GM12878 (cell line): ENCODE data around the gene ZNF41. TPM values are rescaled to one million over a fixed set of nuclear protein-coding genes. Genes with fewer than 3 reads are reported as not detected.

ENCODE experiments used
- ATAC-seq: fragments of 200-7000 bp; cut with Tn5 transposase; 3 replicates; pipeline ENCODE4 v1.9.1; 2020; ENCODE audit warnings: mild to moderate bottlenecking, moderate library complexity
- BruUV-seq: library from RNA; stranded (reverse); fragments of 400-500 nt; replicated peaks from 2 replicates; lab custom pipeline; 2021; lab: Mats Ljungman, UMichigan
- CTCF ChIA-PET: fragments of 300-600 bp; sonication (Branson Sonifier 250); formaldehyde crosslinking; extraction: SDS; loops from one replicate; lab custom pipeline; 2021; ENCODE audit warnings: inconsistent platforms; lab: Yijun Ruan, JAX
- POLR2A ChIA-PET: fragments of 350-600 bp; formaldehyde crosslinking; extraction: SDS; loops from one replicate; lab custom pipeline; 2021; ENCODE audit warnings: inconsistent platforms; lab: Charles Lee
- RAD21 ChIA-PET: fragments of 300-600 bp; sonication (Branson Sonifier 250); formaldehyde crosslinking; loops from one replicate; lab custom pipeline; 2023; ENCODE audit warnings: antibody characterized with exemption; ENCODE audit not compliant: unreplicated experiment; lab: Charles Lee
- SMC1A ChIA-PET: fragments of 300-600 bp; sonication (Branson Sonifier 250); formaldehyde crosslinking; loops from one replicate; lab custom pipeline; 2023; ENCODE audit not compliant: unreplicated experiment, uncharacterized antibody; lab: Charles Lee
- DNase-seq: peaks from one replicate; pipeline ENCODE4 v3.0.0-alpha.2; 2011; ENCODE audit warnings: low read depth, low spot score
- FAIRE-seq: peaks from 3 replicates; lab custom pipeline; 2011; peaks lifted over from hg19 to GRCh38; lab: Jason Lieb, UNC
- H2AFZ ChIP-seq: 2 replicates; pipeline ENCODE4 v1.6.0; 2011; ENCODE audit warnings: low read depth, low read length, control low read depth; ENCODE audit not compliant: control insufficient read depth
- H3K27ac ChIP-seq: 2 replicates; pipeline ENCODE4 v1.5.1; 2011; ENCODE audit warnings: control low read depth; ENCODE audit not compliant: control insufficient read depth, insufficient read depth
- H3K27me3 ChIP-seq, 2 experiments: replicated peaks in 1 of 2; 2 replicates each; pipeline versions ENCODE4 v1.6.0 to v1.6.1; 2011; ENCODE audit warnings: low read length in 1 of 2; ENCODE audit not compliant: control insufficient read depth in 2 of 2, insufficient read depth in 2 of 2
- H3K36me3 ChIP-seq, 2 experiments: 2 replicates each; pipeline ENCODE4 v1.5.1; 2011; ENCODE audit warnings: low read length in 1 of 2; ENCODE audit not compliant: control insufficient read depth in 2 of 2, insufficient read depth in 2 of 2
- H3K4me1 ChIP-seq: 2 replicates; pipeline ENCODE4 v1.6.1; 2011; ENCODE audit warnings: mild to moderate bottlenecking, low read length, moderate library complexity, mixed read lengths; ENCODE audit not compliant: control insufficient read depth, insufficient read depth
- H3K4me2 ChIP-seq: 2 replicates; pipeline ENCODE4 v1.6.0; 2011; ENCODE audit warnings: control low read depth; ENCODE audit not compliant: control insufficient read depth, insufficient read depth
- H3K4me3 ChIP-seq: fragments of 200-600 bp; sonication (generic); 2 replicates; pipeline ENCODE4 v1.5.1; 2016
- H3K79me2 ChIP-seq: 2 replicates; pipeline ENCODE4 v1.6.0; 2011; ENCODE audit warnings: low read length; ENCODE audit not compliant: control insufficient read depth, insufficient read depth
- H3K9ac ChIP-seq: 2 replicates; pipeline ENCODE4 v1.8.0; 2011; ENCODE audit warnings: low read length, control low read depth, mixed read lengths; ENCODE audit not compliant: control insufficient read depth, insufficient read depth
- H3K9me3 ChIP-seq: replicated peaks from 3 replicates; pipeline ENCODE4 v1.5.1; 2011; ENCODE audit warnings: mild to moderate bottlenecking, low read length; ENCODE audit not compliant: control insufficient read depth, insufficient read depth
- H4K20me1 ChIP-seq: 2 replicates; pipeline ENCODE4 v1.6.0; 2011; ENCODE audit not compliant: control insufficient read depth, insufficient read depth
- KLF5 ChIP-seq: fragments of 450-650 bp; IDR thresholded peaks from 2 replicates; pipeline ENCODE4 v1.6.1; 2014; ENCODE audit warnings: mild to moderate bottlenecking; ENCODE audit not compliant: partially characterized antibody
- TBL1XR1 ChIP-seq: IDR thresholded peaks from 2 replicates; pipeline ENCODE4 v1.6.1; 2012; ENCODE audit warnings: low read depth, low read length, improper control_type of control experiment
- ZNF274 ChIP-seq: IDR thresholded peaks from one replicate; pipeline ENCODE4 v1.8.0; 2011; ENCODE audit not compliant: insufficient read length, insufficient read depth
- WGBS: methylation state at CpG from one replicate; pipeline ENCODE4 v1.1.6; 2016; ENCODE audit warnings: low lambda C conversion rate; ENCODE audit not compliant: insufficient replicate concordance, insufficient coverage; ENCODE audit errors: missing lambda C conversion rate; 5-methylcytosine and 5-hydroxymethylcytosine counted together
- in situ Hi-C: fragments of 300-500 bp; cut with MboI; formaldehyde crosslinking; loops from 9 replicates; pipeline ENCODE4 v1.14.3; 2018; ENCODE audit warnings: mixed read lengths
- intact Hi-C: fragments of 100-400 bp; cut with micrococcal nuclease; formaldehyde crosslinking; loops from one replicate; pipeline ENCODE4 v1.14.2; 2022; ENCODE audit not compliant: unreplicated experiment
- polyA plus RNA-seq, 11 experiments: library from polyadenylated mRNA; depleted of rRNA in 4 of 11; unstranded in 6 of 11; stranded (reverse) in 5 of 11; fragments of >200 nt; fragmentation: Nextera tagmentation in 4 of 11; fragmentation: Illumina TruSeq in 1 of 11; extraction: Ambion mirVana in 4 of 11; extraction: Trizol in 1 of 11; gene quantifications; 1 replicate in 1 of 11; 2 replicates in 10 of 11; pipeline versions ENCODE4 v1.2.1 to v1.2.3, GENCODE V29; 2011 to 2016; ENCODE audit warnings: inconsistent platforms in 2 of 11, missing spikeins in 2 of 11, low read depth in 1 of 11
- total RNA-seq, 4 experiments: library from RNA; depleted of rRNA in 3 of 4; stranded (reverse); fragments of >200 nt in 3 of 4; fragmentation: Illumina TruSeq in 1 of 4; extraction: Trizol in 1 of 4; gene quantifications; 2 replicates each; pipeline versions ENCODE4 v1.2.1 to v1.2.3, GENCODE V29; 2013 to 2021

The ZNF41 gene
- total and polyA plus RNA-seq, 10 of the 15 experiments (the other 5 are each of a cell fraction or from before 2014, with no cell fraction given): 0.95 to 10.6 (median 7.5) TPM

- in situ Hi-C loops (no loop called here), intact Hi-C loops (no loop called here)
- Histone ChIP-seq H3K27ac (no peak overlapping the region), H3K79me2 (no peaks in the 10 kb centered on the region), H2AFZ (no peak overlapping the region), H3K9ac (no peak overlapping the region), H3K9me3 (peaks cover 10% of the 10 kb centered on the region; the same call in 2 of the 3 replicates), H3K27me3 (no peaks in the 10 kb centered on the region), H4K20me1 (no peaks in the 10 kb centered on the region), H3K4me1 (no peaks in the 10 kb centered on the region), H3K4me3 (no peak overlapping the region), H3K36me3 (no peaks in the 10 kb centered on the region), H3K4me2 (no peak overlapping the region)
- FAIRE-seq (no peak), DNase-seq (no peak), ATAC-seq (no peak)
- RAD21 ChIA-PET: no interaction called here
- POLR2A ChIA-PET: no interaction called here
- TF ChIP-seq KLF5 (peak; percentile 81), TBL1XR1 (no peak), ZNF274 (peak; percentile 70)
- WGBS: 38% methylated on average over 8 of the region's 8 CpGs
- CTCF ChIA-PET: no interaction called here
- BruUV-seq: no TSS peak
- SMC1A ChIA-PET: interaction anchor here (0.6 kb wide), 1 partner anchor 16 kb away, joined by 3 read pairs; no protein-coding TSS in a partner anchor
Measured at GRCh38 chrX:47413179-47413594, 69.8 kb downstream of the ZNF41 start.

Other genes starting within 250 kb of the ZNF41 start
- gene ZNF157, start 112.6 kb downstream of the ZNF41 start, total RNA-seq (2014; rRNA removed): 0.06 and 0.16 TPM in 2 replicates
- gene ZNF157, start 112.6 kb downstream of the ZNF41 start, total RNA-seq (2014; rRNA removed; fragmentation: Illumina TruSeq; extraction: Trizol): 0.14 and 0.18 TPM in 2 replicates
- gene ZNF157, start 112.6 kb downstream of the ZNF41 start, total RNA-seq (2021): 0.11 TPM in 1 of 2 replicates, not detected in the other
- gene ZNF157, start 112.6 kb downstream of the ZNF41 start, polyA plus RNA-seq (2011; rRNA removed): 0.08 and 0.23 TPM in 2 replicates
- 0.16 TPM in 2 replicates for gene ZNF157, start 112.6 kb downstream of the ZNF41 start, polyA plus RNA-seq (2014; fragmentation: Illumina TruSeq; extraction: Trizol)
- under 1 TPM in 1 of 2 experiments, not detected in 1; 0.05 TPM for gene ZNF157, start 112.6 kb downstream of the ZNF41 start, polyA plus RNA-seq (2014; fragmentation: Nextera tagmentation; extraction: Ambion mirVana)
- gene ZNF157, start 112.6 kb downstream of the ZNF41 start, polyA plus RNA-seq (2014; rRNA removed): 0.13 TPM in 1 of 2 replicates, not detected in the other
- gene ZNF157, start 112.6 kb downstream of the ZNF41 start, polyA plus RNA-seq (2016; fragmentation: Nextera tagmentation; extraction: Ambion mirVana): under 1 TPM in 1 of 2 experiments, not detected in 1; 0.16 TPM
- 22.2 and 25.2 TPM in 2 replicates for gene ARAF, start 78.0 kb upstream of the ZNF41 start, total RNA-seq (2014; rRNA removed)
- gene ARAF, start 78.0 kb upstream of the ZNF41 start, total RNA-seq (2014; rRNA removed; fragmentation: Illumina TruSeq; extraction: Trizol): 20.0 and 22.3 TPM in 2 replicates
- gene ARAF, start 78.0 kb upstream of the ZNF41 start, total RNA-seq (2021): 58.3 and 60.2 TPM in 2 replicates
- 20.7 and 43.0 TPM in 2 replicates for gene ARAF, start 78.0 kb upstream of the ZNF41 start, polyA plus RNA-seq (2011; rRNA removed)
- gene ARAF, start 78.0 kb upstream of the ZNF41 start, polyA plus RNA-seq (2014; fragmentation: Illumina TruSeq; extraction: Trizol): 26.3 and 35.2 TPM in 2 replicates
- gene ARAF, start 78.0 kb upstream of the ZNF41 start, polyA plus RNA-seq (2014; fragmentation: Nextera tagmentation; extraction: Ambion mirVana): 10 to 100 TPM in 1 of 2 experiments, 1 to 10 TPM in 1; 5.0 to 13.3 TPM
- gene ARAF, start 78.0 kb upstream of the ZNF41 start, polyA plus RNA-seq (2014; rRNA removed): 43.8 and 55.4 TPM in 2 replicates
- 10 to 100 TPM; 74.6 to 79.2 TPM for gene ARAF, start 78.0 kb upstream of the ZNF41 start, polyA plus RNA-seq (2016; fragmentation: Nextera tagmentation; extraction: Ambion mirVana)
- gene TIMP1, start 99.2 kb upstream of the ZNF41 start, total RNA-seq (2014; rRNA removed): 128 and 139 TPM in 2 replicates
- 106 and 111 TPM in 2 replicates for gene TIMP1, start 99.2 kb upstream of the ZNF41 start, total RNA-seq (2014; rRNA removed; fragmentation: Illumina TruSeq; extraction: Trizol)
- 130 and 134 TPM in 2 replicates for gene TIMP1, start 99.2 kb upstream of the ZNF41 start, total RNA-seq (2021)
- gene TIMP1, start 99.2 kb upstream of the ZNF41 start, polyA plus RNA-seq (2011; rRNA removed): 47.1 and 106 TPM in 2 replicates
- gene TIMP1, start 99.2 kb upstream of the ZNF41 start, polyA plus RNA-seq (2014; fragmentation: Illumina TruSeq; extraction: Trizol): 39.3 and 103 TPM in 2 replicates
- gene TIMP1, start 99.2 kb upstream of the ZNF41 start, polyA plus RNA-seq (2014; fragmentation: Nextera tagmentation; extraction: Ambion mirVana): 100 to 1,000 TPM; 312 to 341 TPM
- 101 and 126 TPM in 2 replicates for gene TIMP1, start 99.2 kb upstream of the ZNF41 start, polyA plus RNA-seq (2014; rRNA removed)
- gene TIMP1, start 99.2 kb upstream of the ZNF41 start, polyA plus RNA-seq (2016; fragmentation: Nextera tagmentation; extraction: Ambion mirVana): 100 to 1,000 TPM; 160 to 192 TPM
- gene SYN1, start 136.6 kb upstream of the ZNF41 start, total RNA-seq (2014; rRNA removed): 0.05 and 0.11 TPM in 2 replicates
- gene SYN1, start 136.6 kb upstream of the ZNF41 start, total RNA-seq (2014; rRNA removed; fragmentation: Illumina TruSeq; extraction: Trizol): not detected in 2 replicates
- 0.21 and 0.43 TPM in 2 replicates for gene SYN1, start 136.6 kb upstream of the ZNF41 start, total RNA-seq (2021)
- gene SYN1, start 136.6 kb upstream of the ZNF41 start, polyA plus RNA-seq (2011; rRNA removed): 0.27 and 0.30 TPM in 2 replicates
- 0.16 and 1.5 TPM in 2 replicates for gene SYN1, start 136.6 kb upstream of the ZNF41 start, polyA plus RNA-seq (2014; fragmentation: Illumina TruSeq; extraction: Trizol)
- under 1 TPM in 1 of 2 experiments, not detected in 1; 0.09 TPM for gene SYN1, start 136.6 kb upstream of the ZNF41 start, polyA plus RNA-seq (2014; fragmentation: Nextera tagmentation; extraction: Ambion mirVana)
- gene SYN1, start 136.6 kb upstream of the ZNF41 start, polyA plus RNA-seq (2014; rRNA removed): not detected in 2 replicates
- gene SYN1, start 136.6 kb upstream of the ZNF41 start, polyA plus RNA-seq (2016; fragmentation: Nextera tagmentation; extraction: Ambion mirVana): under 1 TPM; 0.09 to 0.57 TPM
- gene CFP, start 146.7 kb upstream of the ZNF41 start, total RNA-seq (2014; rRNA removed): 8.3 and 10.1 TPM in 2 replicates
- 3.5 and 3.7 TPM in 2 replicates for gene CFP, start 146.7 kb upstream of the ZNF41 start, total RNA-seq (2014; rRNA removed; fragmentation: Illumina TruSeq; extraction: Trizol)
- 4.9 and 7.2 TPM in 2 replicates for gene CFP, start 146.7 kb upstream of the ZNF41 start, total RNA-seq (2021)
- gene CFP, start 146.7 kb upstream of the ZNF41 start, polyA plus RNA-seq (2011; rRNA removed): 0.42 and 1.1 TPM in 2 replicates
- 0.36 and 2.4 TPM in 2 replicates for gene CFP, start 146.7 kb upstream of the ZNF41 start, polyA plus RNA-seq (2014; fragmentation: Illumina TruSeq; extraction: Trizol)
- gene CFP, start 146.7 kb upstream of the ZNF41 start, polyA plus RNA-seq (2014; fragmentation: Nextera tagmentation; extraction: Ambion mirVana): 1 to 10 TPM in 1 of 2 experiments, under 1 TPM in 1; 0.72 to 2.8 TPM
- 6.5 and 8.7 TPM in 2 replicates for gene CFP, start 146.7 kb upstream of the ZNF41 start, polyA plus RNA-seq (2014; rRNA removed)
- 1 to 10 TPM; 1.9 to 2.9 TPM for gene CFP, start 146.7 kb upstream of the ZNF41 start, polyA plus RNA-seq (2016; fragmentation: Nextera tagmentation; extraction: Ambion mirVana)
- gene ELK1, start 167.3 kb upstream of the ZNF41 start, total RNA-seq (2014; rRNA removed): 34.2 and 35.8 TPM in 2 replicates
- gene ELK1, start 167.3 kb upstream of the ZNF41 start, total RNA-seq (2014; rRNA removed; fragmentation: Illumina TruSeq; extraction: Trizol): 18.1 and 19.9 TPM in 2 replicates
- 53.2 and 55.5 TPM in 2 replicates for gene ELK1, start 167.3 kb upstream of the ZNF41 start, total RNA-seq (2021)
- 20.2 and 30.0 TPM in 2 replicates for gene ELK1, start 167.3 kb upstream of the ZNF41 start, polyA plus RNA-seq (2011; rRNA removed)
- gene ELK1, start 167.3 kb upstream of the ZNF41 start, polyA plus RNA-seq (2014; fragmentation: Illumina TruSeq; extraction: Trizol): 24.6 and 36.1 TPM in 2 replicates
- 1 to 10 TPM; 4.1 to 6.3 TPM for gene ELK1, start 167.3 kb upstream of the ZNF41 start, polyA plus RNA-seq (2014; fragmentation: Nextera tagmentation; extraction: Ambion mirVana)
- gene ELK1, start 167.3 kb upstream of the ZNF41 start, polyA plus RNA-seq (2014; rRNA removed): 29.8 and 31.1 TPM in 2 replicates
- 10 to 100 TPM; 49.7 to 52.3 TPM for gene ELK1, start 167.3 kb upstream of the ZNF41 start, polyA plus RNA-seq (2016; fragmentation: Nextera tagmentation; extraction: Ambion mirVana)
- gene UXT, start 176.0 kb upstream of the ZNF41 start, total RNA-seq (2014; rRNA removed): 193 and 198 TPM in 2 replicates
- gene UXT, start 176.0 kb upstream of the ZNF41 start, total RNA-seq (2014; rRNA removed; fragmentation: Illumina TruSeq; extraction: Trizol): 151 and 170 TPM in 2 replicates
- 129 and 147 TPM in 2 replicates for gene UXT, start 176.0 kb upstream of the ZNF41 start, total RNA-seq (2021)
- 173 and 243 TPM in 2 replicates for gene UXT, start 176.0 kb upstream of the ZNF41 start, polyA plus RNA-seq (2011; rRNA removed)
- 208 and 233 TPM in 2 replicates for gene UXT, start 176.0 kb upstream of the ZNF41 start, polyA plus RNA-seq (2014; fragmentation: Illumina TruSeq; extraction: Trizol)
- gene UXT, start 176.0 kb upstream of the ZNF41 start, polyA plus RNA-seq (2014; fragmentation: Nextera tagmentation; extraction: Ambion mirVana): 100 to 1,000 TPM; 105 to 204 TPM
- 211 and 224 TPM in 2 replicates for gene UXT, start 176.0 kb upstream of the ZNF41 start, polyA plus RNA-seq (2014; rRNA removed)
- 100 to 1,000 TPM; 229 to 245 TPM for gene UXT, start 176.0 kb upstream of the ZNF41 start, polyA plus RNA-seq (2016; fragmentation: Nextera tagmentation; extraction: Ambion mirVana)